Measurements from ENCODE around the gene MFN2. TPM values are rescaled to one million over a fixed set of nuclear protein-coding genes. Genes with fewer than 3 reads are reported as not detected.

The MFN2 gene
- total RNA-seq, 3 donors from 2014 or later = 103 to 131 (median 110) TPM

DNA sequence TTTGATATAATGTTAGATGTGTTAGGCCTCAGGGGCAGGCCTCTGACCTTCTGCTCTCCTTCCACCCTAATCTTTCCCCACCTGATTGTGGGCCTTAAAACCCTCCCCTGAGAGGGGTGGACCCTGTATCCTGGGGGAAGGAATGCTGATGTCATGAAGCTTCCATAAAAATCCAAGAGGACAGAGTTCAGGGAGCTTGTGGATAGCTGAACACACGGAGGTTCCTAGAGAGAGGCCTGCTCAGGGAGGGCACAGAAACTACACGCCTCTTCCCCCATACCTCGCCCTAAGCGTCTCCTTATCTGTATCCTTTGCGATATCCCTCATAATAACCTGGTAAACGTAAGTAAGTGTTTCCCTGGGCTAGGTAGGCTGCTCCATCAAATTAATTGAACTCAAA lies 4.3 kb downstream of the MFN2 start:
- Histone ChIP-seq H3K4me1 (ENCODE audit: low read depth) (peaks cover 19% of the 10 kb centered on the region), H3K9me3 (no peaks in the 10 kb centered on the region), H3K36me3 (ENCODE audit: low read depth) (peaks cover 10% of the 10 kb centered on the region), H3K4me3 (no peak overlapping the region)
- TF ChIP-seq, protein P1, sequence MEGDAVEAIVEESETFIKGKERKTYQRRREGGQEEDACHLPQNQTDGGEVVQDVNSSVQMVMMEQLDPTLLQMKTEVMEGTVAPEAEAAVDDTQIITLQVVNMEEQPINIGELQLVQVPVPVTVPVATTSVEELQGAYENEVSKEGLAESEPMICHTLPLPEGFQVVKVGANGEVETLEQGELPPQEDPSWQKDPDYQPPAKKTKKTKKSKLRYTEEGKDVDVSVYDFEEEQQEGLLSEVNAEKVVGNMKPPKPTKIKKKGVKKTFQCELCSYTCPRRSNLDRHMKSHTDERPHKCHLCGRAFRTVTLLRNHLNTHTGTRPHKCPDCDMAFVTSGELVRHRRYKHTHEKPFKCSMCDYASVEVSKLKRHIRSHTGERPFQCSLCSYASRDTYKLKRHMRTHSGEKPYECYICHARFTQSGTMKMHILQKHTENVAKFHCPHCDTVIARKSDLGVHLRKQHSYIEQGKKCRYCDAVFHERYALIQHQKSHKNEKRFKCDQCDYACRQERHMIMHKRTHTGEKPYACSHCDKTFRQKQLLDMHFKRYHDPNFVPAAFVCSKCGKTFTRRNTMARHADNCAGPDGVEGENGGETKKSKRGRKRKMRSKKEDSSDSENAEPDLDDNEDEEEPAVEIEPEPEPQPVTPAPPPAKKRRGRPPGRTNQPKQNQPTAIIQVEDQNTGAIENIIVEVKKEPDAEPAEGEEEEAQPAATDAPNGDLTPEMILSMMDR (IDR thresholded peaks at IDR 0.05) = no peak
- intact Hi-C loops (cut with DNase I, micrococcal nuclease) = no loop called here
- DNase-seq (no peak), ATAC-seq (no peak)

DNA sequence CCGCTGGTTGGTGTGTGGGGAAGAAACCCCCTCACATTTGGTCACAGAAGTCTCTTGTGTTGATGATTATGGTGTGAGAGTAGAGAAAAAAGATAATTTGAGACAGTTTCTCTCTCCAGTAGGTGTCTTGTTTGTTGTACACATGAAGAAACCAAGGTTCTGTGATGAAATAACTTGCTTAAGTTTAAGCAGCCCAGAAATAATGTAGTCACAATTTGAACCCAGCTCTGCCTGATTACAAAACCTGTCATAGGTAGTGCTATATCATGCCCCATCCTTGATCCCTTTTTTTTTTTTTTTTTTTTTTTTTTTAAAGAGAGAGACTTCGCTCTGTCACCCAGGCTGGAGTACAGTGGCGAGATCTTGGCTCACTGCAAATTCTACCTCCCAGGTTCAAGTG lies 4.9 kb downstream of the MFN2 start:
- no peak for DNase-seq
- TF ChIP-seq, protein P1 (IDR thresholded peaks at IDR 0.05) = no peak
- ATAC-seq = no peak
- H3K4me3 ChIP-seq = no peak overlapping the region
- intact Hi-C loops (cut with DNase I, micrococcal nuclease) = no loop called here
- peaks cover 18% of the 10 kb centered on the region for H3K4me1 ChIP-seq (ENCODE audit: low read depth)
- H3K36me3 ChIP-seq (ENCODE audit: low read depth) = peaks cover 7% of the 10 kb centered on the region
- H3K9me3 ChIP-seq = no peaks in the 10 kb centered on the region

DNA sequence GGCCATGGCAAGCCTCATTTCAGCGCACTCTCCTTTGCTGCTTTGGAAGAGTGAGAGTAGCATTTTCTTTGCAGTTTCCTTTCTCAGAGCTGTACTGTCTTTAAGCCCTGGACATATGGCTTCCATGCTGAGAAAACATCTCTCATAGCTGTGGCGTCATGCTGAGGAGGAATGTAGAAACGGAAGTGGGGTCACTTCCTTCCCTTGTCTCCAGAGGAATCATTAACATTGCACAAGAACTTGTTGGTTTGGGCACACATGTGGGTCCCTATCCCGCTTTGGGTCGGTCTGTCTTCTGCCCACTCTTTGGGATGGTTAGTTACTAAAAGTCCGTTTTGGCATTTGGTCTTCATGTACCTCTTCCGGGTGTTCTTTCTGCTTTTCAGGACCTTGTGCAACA lies 5.6 kb downstream of the MFN2 start:
- Histone ChIP-seq H3K4me1 (ENCODE audit: low read depth) (peaks cover 17% of the 10 kb centered on the region), H3K4me3 (no peak overlapping the region), H3K9me3 (no peaks in the 10 kb centered on the region), H3K36me3 (ENCODE audit: low read depth) (peaks cover 7% of the 10 kb centered on the region)
- intact Hi-C loops (cut with DNase I, micrococcal nuclease) = no loop called here
- TF ChIP-seq, protein P1 (IDR thresholded peaks at IDR 0.05) = no peak
- DNase-seq (no peak), ATAC-seq (no peak)

DNA sequence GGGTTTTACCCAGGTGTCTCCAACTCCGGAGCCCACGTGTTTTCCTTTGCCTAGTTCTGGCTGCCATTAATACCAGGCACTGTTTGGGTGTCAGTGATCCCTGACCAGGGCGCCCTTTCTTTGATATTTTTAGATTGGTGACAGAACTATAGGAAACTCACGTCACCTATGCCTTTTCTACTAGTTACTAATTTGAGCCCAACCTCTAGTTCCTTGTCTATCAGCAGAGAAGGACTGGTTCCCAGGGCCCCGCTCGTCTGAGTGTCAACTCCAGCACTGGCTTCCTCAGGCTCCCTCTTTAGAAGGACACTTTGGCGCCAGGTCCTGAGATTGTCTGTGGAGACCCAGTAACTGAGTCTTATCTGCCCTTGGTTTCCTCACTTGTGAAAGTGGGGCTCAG lies 9.4 kb downstream of the MFN2 start:
- Histone ChIP-seq H3K9me3 (no peaks in the 10 kb centered on the region), H3K36me3 (ENCODE audit: low read depth) (peaks cover 15% of the 10 kb centered on the region), H3K4me1 (ENCODE audit: low read depth) (no peaks in the 10 kb centered on the region), H3K4me3 (no peak overlapping the region)
- ATAC-seq = no peak
- intact Hi-C loops (cut with DNase I, micrococcal nuclease) = no loop called here
- TF ChIP-seq, protein P1 (IDR thresholded peaks at IDR 0.05) = no peak
- DNase-seq = no peak

DNA sequence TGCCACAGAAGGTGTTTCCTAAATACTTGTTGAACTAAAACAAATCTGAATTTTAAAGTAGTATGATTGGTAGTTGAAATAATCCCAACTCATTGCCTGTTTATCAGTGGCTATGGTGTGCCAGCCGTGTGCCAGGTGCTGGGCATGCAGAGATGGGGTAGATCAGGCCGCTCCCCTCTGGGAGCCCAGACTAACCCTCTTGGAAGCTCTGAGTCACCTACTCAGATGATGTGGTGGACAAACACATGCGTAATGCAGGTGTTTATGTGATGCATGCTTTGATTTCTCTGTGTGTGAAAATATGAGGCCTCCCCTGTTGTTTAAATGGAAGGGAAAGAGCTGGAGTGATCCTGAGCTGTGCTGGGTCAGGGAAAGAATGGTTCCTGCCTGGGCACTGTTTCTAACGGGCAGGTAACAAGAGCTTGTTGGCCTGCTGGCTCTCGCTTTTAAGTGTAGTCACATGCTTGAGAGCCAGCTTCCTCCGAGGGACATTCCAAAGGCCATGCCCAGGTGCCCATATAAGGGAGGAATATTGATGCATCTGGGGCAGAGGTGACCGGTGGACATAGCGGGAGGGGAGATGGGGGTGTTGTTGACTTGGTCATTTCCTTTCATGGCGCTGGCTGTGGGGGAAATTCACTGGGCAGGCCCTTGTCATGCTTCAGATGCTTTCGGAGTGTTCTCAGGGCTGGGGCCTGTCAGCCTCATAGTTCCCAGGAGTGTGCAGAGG lies 10.2 kb downstream of the MFN2 start:
- H3K4me1 ChIP-seq (ENCODE audit: low read depth) = no peaks in the 10 kb centered on the region
- TF ChIP-seq, protein P1 (IDR thresholded peaks at IDR 0.05) = no peak
- DNase-seq (no peak), ATAC-seq (no peak)
- H3K36me3 ChIP-seq (ENCODE audit: low read depth) = peaks cover 18% of the 10 kb centered on the region
- no peak overlapping the region for H3K4me3 ChIP-seq
- intact Hi-C loops (cut with DNase I, micrococcal nuclease) = no loop called here
- H3K9me3 ChIP-seq = no peaks in the 10 kb centered on the region
